Type B pancreatic cell (in vitro differentiated cells): ENCODE measurements around the gene TPO. TPM values are rescaled to one million over a fixed set of nuclear protein-coding genes. Genes with fewer than 3 reads are reported as not detected.
A peak's percentile ranks its signal among the peaks of the same experiment; 100 is the strongest.

ENCODE experiments used
- DNase-seq: peaks from one replicate; pipeline ENCODE4 v3.0.0; 2021; ENCODE audit warnings: mixed read lengths; ENCODE audit not compliant: unreplicated experiment; ENCODE audit errors: extremely low spot score
- H3K27ac Mint-ChIP-seq: 2 replicates; pipeline ENCODE4 v1.8.0; 2021; ENCODE audit warnings: mild to moderate bottlenecking, mixed read lengths
- H3K27me3 Mint-ChIP-seq: 2 replicates; pipeline ENCODE4 v1.8.0; 2021; ENCODE audit warnings: mixed read lengths
- H3K36me3 Mint-ChIP-seq: 2 replicates; pipeline ENCODE4 v1.8.0; 2021; ENCODE audit warnings: mixed read lengths
- H3K4me1 Mint-ChIP-seq: one replicate; pipeline ENCODE4 v1.8.0; 2021; ENCODE audit warnings: mixed read lengths; ENCODE audit not compliant: unreplicated experiment
- H3K4me3 Mint-ChIP-seq: 2 replicates; pipeline ENCODE4 v1.8.0; 2021; ENCODE audit warnings: mild to moderate bottlenecking, mixed read lengths
- H3K9me3 Mint-ChIP-seq: 2 replicates; pipeline ENCODE4 v1.8.0; 2021; ENCODE audit warnings: mixed read lengths
- total RNA-seq: library from RNA; stranded (reverse); gene quantifications from 2 replicates; pipeline ENCODE4 v1.2.1, GENCODE V29; 2021; ENCODE audit warnings: low replicate concordance
- TF ChIP-seq, protein P1 (sequence below): fragments of 200-600 bp; sonication (generic); conservative IDR thresholded peaks from 2 replicates; pipeline ENCODE4 v1.5.0; 2021; ENCODE audit warnings: antibody characterized with exemption, mild to moderate bottlenecking

Gene TPO
- total RNA-seq, 1 donor from 2014 or later = not detected

GRCh38 chr2:1437101-1437500, 23.8 kb downstream of the TPO start:
- DNase-seq = no peak
- Mint-ChIP-seq H3K4me1 (no peaks in the 10 kb centered on the region), H3K36me3 (no peaks in the 10 kb centered on the region), H3K4me3 (no peak overlapping the region), H3K27ac (no peak overlapping the region), H3K9me3 (peaks cover 11% of the 10 kb centered on the region), H3K27me3 (peaks cover 4% of the 10 kb centered on the region)
- TF ChIP-seq, protein P1, sequence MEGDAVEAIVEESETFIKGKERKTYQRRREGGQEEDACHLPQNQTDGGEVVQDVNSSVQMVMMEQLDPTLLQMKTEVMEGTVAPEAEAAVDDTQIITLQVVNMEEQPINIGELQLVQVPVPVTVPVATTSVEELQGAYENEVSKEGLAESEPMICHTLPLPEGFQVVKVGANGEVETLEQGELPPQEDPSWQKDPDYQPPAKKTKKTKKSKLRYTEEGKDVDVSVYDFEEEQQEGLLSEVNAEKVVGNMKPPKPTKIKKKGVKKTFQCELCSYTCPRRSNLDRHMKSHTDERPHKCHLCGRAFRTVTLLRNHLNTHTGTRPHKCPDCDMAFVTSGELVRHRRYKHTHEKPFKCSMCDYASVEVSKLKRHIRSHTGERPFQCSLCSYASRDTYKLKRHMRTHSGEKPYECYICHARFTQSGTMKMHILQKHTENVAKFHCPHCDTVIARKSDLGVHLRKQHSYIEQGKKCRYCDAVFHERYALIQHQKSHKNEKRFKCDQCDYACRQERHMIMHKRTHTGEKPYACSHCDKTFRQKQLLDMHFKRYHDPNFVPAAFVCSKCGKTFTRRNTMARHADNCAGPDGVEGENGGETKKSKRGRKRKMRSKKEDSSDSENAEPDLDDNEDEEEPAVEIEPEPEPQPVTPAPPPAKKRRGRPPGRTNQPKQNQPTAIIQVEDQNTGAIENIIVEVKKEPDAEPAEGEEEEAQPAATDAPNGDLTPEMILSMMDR = no peak

DNA sequence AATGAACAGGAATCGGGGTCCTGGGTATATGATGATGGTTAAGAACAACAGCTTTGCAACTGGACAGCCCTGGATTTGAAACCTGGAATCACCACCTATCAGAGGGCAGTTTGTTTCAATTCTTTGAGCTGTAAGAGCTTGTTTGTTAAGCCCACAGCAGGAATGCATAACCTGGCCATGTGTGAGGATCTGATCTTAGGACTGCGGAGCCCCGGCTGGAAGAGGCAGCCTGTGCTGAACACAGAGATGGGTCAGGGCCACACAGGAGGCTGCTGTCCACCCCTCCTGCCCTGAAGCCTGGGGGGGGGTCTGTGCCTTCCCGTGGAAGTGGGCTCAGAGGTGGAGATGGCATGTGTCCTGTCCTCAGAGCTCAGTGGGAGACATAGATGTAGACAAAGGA, 24.3 kb downstream of the TPO start:
- Mint-ChIP-seq H3K36me3 (no peaks in the 10 kb centered on the region), H3K4me1 (no peaks in the 10 kb centered on the region)

DNA sequence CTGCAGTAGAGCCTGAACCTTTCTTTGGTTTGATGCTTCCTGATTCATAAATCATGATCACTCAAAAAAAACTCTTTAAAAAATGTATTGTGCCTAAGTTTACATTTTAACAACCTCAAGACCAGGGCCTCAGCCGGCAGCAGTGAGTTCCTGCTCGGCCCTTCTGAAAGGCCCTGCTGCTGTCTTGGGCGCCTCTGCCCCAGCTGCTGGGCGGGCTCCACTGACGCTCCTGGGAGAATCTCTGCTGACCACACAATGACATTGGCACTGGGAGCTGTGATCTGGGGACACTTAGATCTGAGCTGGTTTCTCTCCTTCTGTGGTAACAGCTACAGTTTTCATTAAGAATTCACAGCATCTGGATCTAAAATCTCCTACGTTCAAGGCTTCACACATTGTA, 25.7 kb downstream of the TPO start:
- DNase-seq = no peak
- Mint-ChIP-seq H3K36me3 (no peaks in the 10 kb centered on the region), H3K4me3 (peak overlapping the region; percentile 33), H3K4me1 (no peaks in the 10 kb centered on the region), H3K9me3 (peaks cover 12% of the 10 kb centered on the region), H3K27me3 (peaks cover 8% of the 10 kb centered on the region), H3K27ac (peak overlapping the region; percentile 92)
- TF ChIP-seq, protein P1 = no peak

More for the DNA sequence above, 24.3 kb downstream of the TPO start:
- H3K9me3 Mint-ChIP-seq = peaks cover 12% of the 10 kb centered on the region
- no peak for DNase-seq
- H3K4me3 Mint-ChIP-seq = no peak overlapping the region
- TF ChIP-seq, protein P1 = no peak
- peaks cover 4% of the 10 kb centered on the region for H3K27me3 Mint-ChIP-seq
- H3K27ac Mint-ChIP-seq = no peak overlapping the region

GRCh38 chr2:1440581-1440980, 27.3 kb downstream of the TPO start:
- H3K4me3 Mint-ChIP-seq = no peak overlapping the region
- no peak for DNase-seq
- peaks cover 8% of the 10 kb centered on the region for H3K27me3 Mint-ChIP-seq
- TF ChIP-seq, protein P1 = no peak
- peaks cover 12% of the 10 kb centered on the region for H3K9me3 Mint-ChIP-seq
- H3K36me3 Mint-ChIP-seq = no peaks in the 10 kb centered on the region
- H3K4me1 Mint-ChIP-seq = no peaks in the 10 kb centered on the region
- peak overlapping the region; percentile 92 for H3K27ac Mint-ChIP-seq

DNA sequence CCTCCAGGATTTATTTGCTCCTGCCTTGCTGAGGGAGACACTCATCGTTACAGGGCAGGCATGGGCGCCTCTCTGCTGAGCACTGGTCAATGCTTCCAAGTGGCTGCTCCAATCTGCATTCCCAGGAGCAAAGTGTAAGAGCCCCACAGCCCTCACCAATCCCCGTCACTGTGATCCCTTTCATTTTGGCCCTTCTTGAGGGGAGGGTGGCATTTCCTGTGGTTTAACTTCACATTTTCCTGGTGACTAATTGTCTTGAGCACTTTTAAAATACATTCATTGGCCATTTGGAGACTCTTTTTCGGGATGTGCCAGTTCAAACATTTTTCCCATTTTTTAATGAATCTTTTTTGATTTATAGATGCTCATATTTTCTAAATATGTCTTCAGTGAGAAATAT, 33.0 kb downstream of the TPO start:
- TF ChIP-seq, protein P1 = no peak
- peaks cover 5% of the 10 kb centered on the region for H3K9me3 Mint-ChIP-seq
- H3K36me3 Mint-ChIP-seq = no peaks in the 10 kb centered on the region
- no peak overlapping the region for H3K27ac Mint-ChIP-seq
- H3K4me1 Mint-ChIP-seq = no peaks in the 10 kb centered on the region
- DNase-seq = no peak
- H3K4me3 Mint-ChIP-seq = no peak overlapping the region
- peaks cover 24% of the 10 kb centered on the region for H3K27me3 Mint-ChIP-seq

GRCh38 chr2:1448009-1448408, 34.7 kb downstream of the TPO start:
- no peaks in the 10 kb centered on the region for H3K36me3 Mint-ChIP-seq
- no peaks in the 10 kb centered on the region for H3K9me3 Mint-ChIP-seq
- no peak for DNase-seq
- TF ChIP-seq, protein P1 = no peak
- no peak overlapping the region for H3K4me3 Mint-ChIP-seq
- no peak overlapping the region for H3K27ac Mint-ChIP-seq
- no peaks in the 10 kb centered on the region for H3K4me1 Mint-ChIP-seq
- peaks cover 23% of the 10 kb centered on the region for H3K27me3 Mint-ChIP-seq
